ENCODE data around the gene KIAA2012.

KIAA2012 gene

GRCh38 chr2:202056611-202057010 is 16.4 kb upstream of the KIAA2012 start:
- H3K36me3 ChIP-seq (ENCODE audit: insufficient read depth, insufficient read length, low read length): no peaks in the 10 kb centered on the region
- H3K9me3 ChIP-seq (ENCODE audit: insufficient read depth, low read length): no peaks in the 10 kb centered on the region
- no peak overlapping the region for H3K9ac ChIP-seq (ENCODE audit: insufficient read length, low read depth)
- DNase-seq (ENCODE audit: low read depth, low spot score): no peak
- no peaks in the 10 kb centered on the region for H3K27me3 ChIP-seq (ENCODE audit: insufficient read depth, insufficient read length)
- H3K4me1 ChIP-seq (ENCODE audit: insufficient read depth, insufficient read length): no peaks in the 10 kb centered on the region
- no peak for TF ChIP-seq SUZ12 (IDR thresholded peaks at IDR 0.05; ENCODE audit: extremely low read depth, insufficient read depth, insufficient read length)
- TF ChIP-seq ZNF274 (IDR thresholded peaks at IDR 0.05; ENCODE audit: low read depth, low read length): no peak
- no peak for TF ChIP-seq YY1 (IDR thresholded peaks at IDR 0.05; ENCODE audit: insufficient read depth, insufficient read length)
- no peak overlapping the region for H3K4me3 ChIP-seq (ENCODE audit: insufficient read length, low read depth)

GRCh38 chr2:202060218-202060617 is 12.8 kb upstream of the KIAA2012 start:
- TF ChIP-seq YY1 (IDR thresholded peaks at IDR 0.05; ENCODE audit: insufficient read depth, insufficient read length): no peak
- no peak for TF ChIP-seq SUZ12 (IDR thresholded peaks at IDR 0.05; ENCODE audit: extremely low read depth, insufficient read depth, insufficient read length)
- no peak for TF ChIP-seq ZNF274 (IDR thresholded peaks at IDR 0.05; ENCODE audit: low read depth, low read length)
- Histone ChIP-seq H3K27me3 (ENCODE audit: insufficient read depth, insufficient read length) (no peaks in the 10 kb centered on the region), H3K4me1 (ENCODE audit: insufficient read depth, insufficient read length) (peaks cover 5% of the 10 kb centered on the region)

GRCh38 chr2:202061695-202062094 is 11.4 kb upstream of the KIAA2012 start:
- peaks cover 5% of the 10 kb centered on the region for H3K4me1 ChIP-seq (ENCODE audit: insufficient read depth, insufficient read length)
- no peaks in the 10 kb centered on the region for H3K27me3 ChIP-seq (ENCODE audit: insufficient read depth, insufficient read length)
- H3K36me3 ChIP-seq (ENCODE audit: insufficient read depth, insufficient read length, low read length): no peaks in the 10 kb centered on the region
- DNase-seq (ENCODE audit: low read depth, low spot score): no peak
- no peaks in the 10 kb centered on the region for H3K9me3 ChIP-seq (ENCODE audit: insufficient read depth, low read length)
- H3K4me3 ChIP-seq (ENCODE audit: insufficient read length, low read depth): no peak overlapping the region
- no peak overlapping the region for H3K9ac ChIP-seq (ENCODE audit: insufficient read length, low read depth)
- TF ChIP-seq SUZ12 (IDR thresholded peaks at IDR 0.05; ENCODE audit: extremely low read depth, insufficient read depth, insufficient read length): no peak

More at GRCh38 chr2:202060218-202060617, 12.8 kb upstream of the KIAA2012 start:
- no peaks in the 10 kb centered on the region for H3K36me3 ChIP-seq (ENCODE audit: insufficient read depth, insufficient read length, low read length)
- no peak overlapping the region for H3K9ac ChIP-seq (ENCODE audit: insufficient read length, low read depth)
- no peak overlapping the region for H3K4me3 ChIP-seq (ENCODE audit: insufficient read length, low read depth)
- DNase-seq (ENCODE audit: low read depth, low spot score): no peak
- no peaks in the 10 kb centered on the region for H3K9me3 ChIP-seq (ENCODE audit: insufficient read depth, low read length)

- peak; percentile 88 for DNase-seq (ENCODE audit: low read depth, low spot score)
These were observed 8.7 kb upstream of the KIAA2012 start for GRCh38 chr2:202064171-202064880.

GRCh38 chr2:202064881-202065230 is 8.2 kb upstream of the KIAA2012 start:
- TF ChIP-seq YY1 (IDR thresholded peaks at IDR 0.05; ENCODE audit: insufficient read depth, insufficient read length): no peak
- TF ChIP-seq ZNF274 (IDR thresholded peaks at IDR 0.05; ENCODE audit: low read depth, low read length): no peak
- TF ChIP-seq SUZ12 (IDR thresholded peaks at IDR 0.05; ENCODE audit: extremely low read depth, insufficient read depth, insufficient read length): no peak
- no peaks in the 10 kb centered on the region for H3K36me3 ChIP-seq (ENCODE audit: insufficient read depth, insufficient read length, low read length)
- H3K9ac ChIP-seq (ENCODE audit: insufficient read length, low read depth): no peak overlapping the region
- H3K4me3 ChIP-seq (ENCODE audit: insufficient read length, low read depth): no peak overlapping the region
- DNase-seq (ENCODE audit: low read depth, low spot score): no peak
- H3K9me3 ChIP-seq (ENCODE audit: insufficient read depth, low read length): no peaks in the 10 kb centered on the region
- no peaks in the 10 kb centered on the region for H3K27me3 ChIP-seq (ENCODE audit: insufficient read depth, insufficient read length)
- H3K4me1 ChIP-seq (ENCODE audit: insufficient read depth, insufficient read length): peaks cover 5% of the 10 kb centered on the region

More at GRCh38 chr2:202064171-202064880, 8.7 kb upstream of the KIAA2012 start:
- no peaks in the 10 kb centered on the region for H3K9me3 ChIP-seq (ENCODE audit: insufficient read depth, low read length)
- H3K27me3 ChIP-seq (ENCODE audit: insufficient read depth, insufficient read length): no peaks in the 10 kb centered on the region
- H3K4me3 ChIP-seq (ENCODE audit: insufficient read length, low read depth): no peak overlapping the region
- H3K36me3 ChIP-seq (ENCODE audit: insufficient read depth, insufficient read length, low read length): no peaks in the 10 kb centered on the region
- H3K9ac ChIP-seq (ENCODE audit: insufficient read length, low read depth): peak overlapping the region; percentile 26
- H3K4me1 ChIP-seq (ENCODE audit: insufficient read depth, insufficient read length): peaks cover 5% of the 10 kb centered on the region
- TF ChIP-seq ZNF274 (IDR thresholded peaks at IDR 0.05; ENCODE audit: low read depth, low read length) (no peak), SUZ12 (IDR thresholded peaks at IDR 0.05; ENCODE audit: extremely low read depth, insufficient read depth, insufficient read length) (no peak), YY1 (IDR thresholded peaks at IDR 0.05; ENCODE audit: insufficient read depth, insufficient read length) (no peak)

- Histone ChIP-seq H3K4me3 (ENCODE audit: insufficient read length, low read depth) (no peak overlapping the region), H3K36me3 (ENCODE audit: insufficient read depth, insufficient read length, low read length) (no peaks in the 10 kb centered on the region), H3K9me3 (ENCODE audit: insufficient read depth, low read length) (no peaks in the 10 kb centered on the region), H3K4me1 (ENCODE audit: insufficient read depth, insufficient read length) (peaks cover 5% of the 10 kb centered on the region), H3K9ac (ENCODE audit: insufficient read length, low read depth) (no peak overlapping the region), H3K27me3 (ENCODE audit: insufficient read depth, insufficient read length) (no peaks in the 10 kb centered on the region)
- DNase-seq (ENCODE audit: low read depth, low spot score): no peak
- TF ChIP-seq YY1 (IDR thresholded peaks at IDR 0.05; ENCODE audit: insufficient read depth, insufficient read length) (no peak), ZNF274 (IDR thresholded peaks at IDR 0.05; ENCODE audit: low read depth, low read length) (no peak)
These were observed 7.2 kb upstream of the KIAA2012 start for GRCh38 chr2:202065876-202066275.

GRCh38 chr2:202066875-202067274 is 6.2 kb upstream of the KIAA2012 start:
- peaks cover 5% of the 10 kb centered on the region for H3K4me1 ChIP-seq (ENCODE audit: insufficient read depth, insufficient read length)

More at GRCh38 chr2:202066875-202067274, 6.2 kb upstream of the KIAA2012 start:
- TF ChIP-seq ZNF274 (IDR thresholded peaks at IDR 0.05; ENCODE audit: low read depth, low read length): no peak
- TF ChIP-seq YY1 (IDR thresholded peaks at IDR 0.05; ENCODE audit: insufficient read depth, insufficient read length): no peak
- no peak for TF ChIP-seq SUZ12 (IDR thresholded peaks at IDR 0.05; ENCODE audit: extremely low read depth, insufficient read depth, insufficient read length)
- no peaks in the 10 kb centered on the region for H3K9me3 ChIP-seq (ENCODE audit: insufficient read depth, low read length)
- DNase-seq (ENCODE audit: low read depth, low spot score): no peak
- H3K4me3 ChIP-seq (ENCODE audit: insufficient read length, low read depth): no peak overlapping the region
- no peak overlapping the region for H3K9ac ChIP-seq (ENCODE audit: insufficient read length, low read depth)
- H3K36me3 ChIP-seq (ENCODE audit: insufficient read depth, insufficient read length, low read length): no peaks in the 10 kb centered on the region
- H3K27me3 ChIP-seq (ENCODE audit: insufficient read depth, insufficient read length): no peaks in the 10 kb centered on the region

Data from NT2/D1 (cell line).